GM10847 (cell line): ENCODE results near the gene TESK1.

Experiments
- POLR2A ChIP-seq: IDR thresholded peaks from 2 replicates; pipeline ENCODE4 v1.6.1; 2011; ENCODE audit not compliant: insufficient read length; ENCODE audit errors: extremely low read depth

TESK1 gene

GRCh38 chr9:35606726-35607125 is 1.7 kb downstream of the TESK1 start:
- TF ChIP-seq POLR2A, result no peak

- no peak for TF ChIP-seq POLR2A
Observed at GRCh38 chr9:35608221-35608620, 3.2 kb downstream of the TESK1 start.

- TF ChIP-seq POLR2A, result no peak
Observed at GRCh38 chr9:35609001-35609819, 4.1 kb downstream of the TESK1 start.

GRCh38 chr9:35609820-35610163 is 4.7 kb downstream of the TESK1 start:
- no peak for TF ChIP-seq POLR2A

GRCh38 chr9:35611230-35611797 is 6.3 kb downstream of the TESK1 start:
- TF ChIP-seq POLR2A, result no peak

GRCh38 chr9:35612843-35613242 is 7.8 kb downstream of the TESK1 start:
- no peak for TF ChIP-seq POLR2A

- no peak for TF ChIP-seq POLR2A
Observed at GRCh38 chr9:35615981-35616680, 11.1 kb downstream of the TESK1 start.

- peak; percentile 78 for TF ChIP-seq POLR2A
Observed at GRCh38 chr9:35616681-35617459, 11.8 kb downstream of the TESK1 start.

- TF ChIP-seq POLR2A, result no peak
Observed at GRCh38 chr9:35617548-35617947, 12.5 kb downstream of the TESK1 start.

- TF ChIP-seq POLR2A, result no peak
Observed at GRCh38 chr9:35618325-35618727, 13.3 kb downstream of the TESK1 start, which contains the start of gene CD72. CD72 (minus strand) TSS chr9:35618413; CDS start chr9:35618303, 110 bp downstream.

GRCh38 chr9:35618854-35619799 is 14.1 kb downstream of the TESK1 start:
- TF ChIP-seq POLR2A, result no peak

- TF ChIP-seq POLR2A, result no peak
Observed at GRCh38 chr9:35619800-35620158, 14.7 kb downstream of the TESK1 start.

- no peak for TF ChIP-seq POLR2A
Observed at GRCh38 chr9:35627575-35627974, 22.5 kb downstream of the TESK1 start.

GRCh38 chr9:35628389-35628991 is 23.4 kb downstream of the TESK1 start:
- TF ChIP-seq POLR2A, result no peak
